Upper lobe of left lung (tissue), 6 donors: Measurements from ENCODE around the gene MLLT3. TPM values are rescaled to one million over a fixed set of nuclear protein-coding genes. Genes with fewer than 3 reads are reported as not detected.

Experiments
- ATAC-seq, 2 donors: fragments of 200-7000 bp; cut with Tn5 transposase; one replicate each; pipeline ENCODE4 v1.9.1; 2022; ENCODE audit warnings: mild to moderate bottlenecking in 2 of 2, moderate library complexity in 2 of 2; ENCODE audit not compliant: low FRiP score in 2 of 2
- DNase-seq, 2 donors: peaks; one replicate each; pipeline ENCODE4 v3.0.0-alpha.2; 2019 to 2020
- H3K27ac ChIP-seq, 4 donors: fragments of 200-600 bp; sonication (generic); one replicate each; pipeline ENCODE4 v1.5.1; 2016 to 2019
- H3K27me3 ChIP-seq, 4 donors: fragments of 200-600 bp; sonication (generic); one replicate each; pipeline ENCODE4 v1.5.1; 2017 to 2019
- H3K36me3 ChIP-seq, 4 donors: fragments of 200-600 bp; sonication (generic); one replicate each; pipeline ENCODE4 v1.5.1; 2016 to 2019
- H3K4me1 ChIP-seq, 4 donors: fragments of 200-600 bp; sonication (generic); one replicate each; pipeline ENCODE4 v1.5.1; 2018 to 2019
- H3K4me3 ChIP-seq, 4 donors: fragments of 200-600 bp; sonication (generic); one replicate each; pipeline ENCODE4 v1.5.1; 2017 to 2019; ENCODE audit warnings: mild to moderate bottlenecking in 2 of 4, moderate library complexity in 1 of 4
- H3K9me3 ChIP-seq, 4 donors: fragments of 200-600 bp; sonication (generic); one replicate each; pipeline ENCODE4 v1.5.1; 2018 to 2019
- EP300 ChIP-seq, 4 donors: sonication (generic); formaldehyde crosslinking; IDR thresholded peaks; one replicate each; pipeline ENCODE4 v1.5.1; 2017; ENCODE audit warnings: antibody characterized with exemption in 4 of 4, control low read depth in 2 of 4
- POLR2A ChIP-seq, 4 donors: fragments of 450-650 bp; IDR thresholded peaks; one replicate each; pipeline ENCODE4 v1.5.1; 2016 to 2017; ENCODE audit warnings: antibody characterized with exemption in 4 of 4, mild to moderate bottlenecking in 2 of 4
- POLR2AphosphoS5 ChIP-seq, 2 donors: sonication (generic); formaldehyde crosslinking; IDR thresholded peaks; one replicate each; pipeline ENCODE4 v1.5.1; 2017; ENCODE audit warnings: antibody characterized with exemption in 2 of 2
- WGBS, 2 donors: methylation state at CpG; one replicate each; pipeline ENCODE4 v1.1.5; 2017 to 2018; 5-methylcytosine and 5-hydroxymethylcytosine counted together
- total RNA-seq, 6 donors: library from RNA; depleted of rRNA in 4 of 6; stranded (reverse); fragments of >200 nt in 4 of 6; gene quantifications; one replicate each; pipeline versions ENCODE4 v1.1.0 to v1.2.1, GENCODE V29; 2016 to 2021
- TF ChIP-seq, protein P1 (sequence below), 6 experiments: fragments of 450-650 bp in 4 of 6; fragments of 200-600 bp in 2 of 6; sonication (generic) in 2 of 6; IDR thresholded peaks; one replicate each; pipeline ENCODE4 v1.5.1; 2016 to 2019; ENCODE audit warnings: antibody characterized with exemption in 6 of 6
- donor health status: DM: no; HTN: no; CAD: no; lungs with moderate emphysema.
- donor health status: DM: no; HTN: yes; CAD: no; lungs with severe emphysema.

The MLLT3 gene
- total RNA-seq, 6 donors from 2014 or later: 13.8 to 30.4 (median 20.9) TPM

DNA sequence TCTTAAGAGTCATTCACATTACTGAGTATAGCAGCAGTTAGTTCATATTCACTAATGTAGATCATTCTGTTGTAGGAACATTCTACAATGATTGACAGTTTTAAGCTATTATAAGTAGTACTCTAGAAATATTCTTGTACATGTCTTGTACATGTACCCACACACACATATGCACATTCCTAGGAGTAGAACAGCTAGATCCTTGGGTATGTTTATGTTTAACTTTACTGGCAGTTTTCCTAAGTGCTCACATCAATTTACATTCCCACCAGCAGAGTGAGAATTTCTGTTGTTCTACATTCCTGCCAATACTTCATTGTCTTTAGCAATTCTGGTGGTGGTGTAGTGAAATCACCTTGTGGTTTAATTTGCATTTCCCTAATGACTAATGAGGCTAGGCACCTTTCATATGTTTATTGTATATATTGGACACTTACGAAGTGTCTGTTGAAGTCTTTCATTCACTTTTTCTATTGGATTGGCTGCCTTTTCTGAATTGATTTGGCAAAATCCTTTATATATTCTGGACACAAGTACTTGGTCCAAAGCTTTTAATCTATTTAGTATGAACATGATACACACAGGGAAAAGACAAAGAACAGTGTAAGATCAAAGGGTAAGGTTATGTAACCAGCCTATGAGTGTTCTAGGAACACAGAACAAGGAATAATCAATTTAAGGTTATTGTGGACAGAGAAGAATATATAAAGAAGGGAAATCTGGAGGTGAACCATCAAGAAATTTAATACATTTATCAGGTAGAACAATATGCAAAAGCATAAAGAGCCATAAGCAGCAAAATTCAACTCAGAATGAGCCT is 95.6 kb downstream of the MLLT3 start:
- no peak for ATAC-seq
- 79 to 81% methylated on average over 1 of the region's 1 CpG for WGBS, 2 donors
- H3K4me3 ChIP-seq: no peak overlapping the region
- H3K36me3 ChIP-seq: no peaks in the 10 kb centered on the region
- no peaks in the 10 kb centered on the region for H3K27me3 ChIP-seq
- no peak overlapping the region for H3K27ac ChIP-seq
- H3K9me3 ChIP-seq: no peaks in the 10 kb centered on the region
- no peak for TF ChIP-seq POLR2AphosphoS5 (IDR thresholded peaks at IDR 0.05)
- TF ChIP-seq, protein P1, sequence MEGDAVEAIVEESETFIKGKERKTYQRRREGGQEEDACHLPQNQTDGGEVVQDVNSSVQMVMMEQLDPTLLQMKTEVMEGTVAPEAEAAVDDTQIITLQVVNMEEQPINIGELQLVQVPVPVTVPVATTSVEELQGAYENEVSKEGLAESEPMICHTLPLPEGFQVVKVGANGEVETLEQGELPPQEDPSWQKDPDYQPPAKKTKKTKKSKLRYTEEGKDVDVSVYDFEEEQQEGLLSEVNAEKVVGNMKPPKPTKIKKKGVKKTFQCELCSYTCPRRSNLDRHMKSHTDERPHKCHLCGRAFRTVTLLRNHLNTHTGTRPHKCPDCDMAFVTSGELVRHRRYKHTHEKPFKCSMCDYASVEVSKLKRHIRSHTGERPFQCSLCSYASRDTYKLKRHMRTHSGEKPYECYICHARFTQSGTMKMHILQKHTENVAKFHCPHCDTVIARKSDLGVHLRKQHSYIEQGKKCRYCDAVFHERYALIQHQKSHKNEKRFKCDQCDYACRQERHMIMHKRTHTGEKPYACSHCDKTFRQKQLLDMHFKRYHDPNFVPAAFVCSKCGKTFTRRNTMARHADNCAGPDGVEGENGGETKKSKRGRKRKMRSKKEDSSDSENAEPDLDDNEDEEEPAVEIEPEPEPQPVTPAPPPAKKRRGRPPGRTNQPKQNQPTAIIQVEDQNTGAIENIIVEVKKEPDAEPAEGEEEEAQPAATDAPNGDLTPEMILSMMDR (IDR thresholded peaks at IDR 0.05): peak in 2 of 6 experiments; percentile 13 to 45
- no peak for DNase-seq
- H3K4me1 ChIP-seq: peaks cover 0 to 6% (median 2%) of the 10 kb centered on the region in 4 donors

DNA sequence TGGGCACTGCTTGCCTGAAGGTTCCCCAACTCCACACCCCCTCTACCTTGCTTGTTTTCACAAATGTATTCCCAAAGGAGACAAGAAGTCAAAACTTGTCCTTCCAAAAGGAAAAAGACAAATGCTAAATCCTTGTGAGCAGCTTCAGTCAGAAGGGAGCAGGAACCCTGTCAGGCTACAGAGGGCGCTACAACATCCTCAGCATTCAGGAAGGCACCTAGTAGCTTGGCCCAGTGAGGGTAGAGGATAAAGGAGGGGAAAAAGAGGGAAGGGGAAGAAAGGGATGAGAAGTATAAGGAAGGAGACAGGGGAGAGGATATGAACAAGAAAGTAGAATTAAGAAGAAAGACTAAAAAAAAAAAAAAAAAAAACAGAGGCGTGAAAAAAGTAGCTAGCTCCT is 97.5 kb downstream of the MLLT3 start:
- no peaks in the 10 kb centered on the region for H3K36me3 ChIP-seq
- TF ChIP-seq POLR2AphosphoS5 (IDR thresholded peaks at IDR 0.05): no peak
- TF ChIP-seq, protein P1 (IDR thresholded peaks at IDR 0.05): no peak
- no peak for TF ChIP-seq POLR2A (IDR thresholded peaks at IDR 0.05)
- TF ChIP-seq EP300 (IDR thresholded peaks at IDR 0.05): no peak
- ATAC-seq (no peak), DNase-seq (no peak)
- H3K27me3 ChIP-seq: no peaks in the 10 kb centered on the region
- 99 to 100% methylated on average over 2 of the region's 2 CpGs for WGBS, 2 donors
- H3K4me3 ChIP-seq: no peak overlapping the region
- H3K4me1 ChIP-seq: peaks cover 0 to 6% (median 2%) of the 10 kb centered on the region in 4 donors
- no peaks in the 10 kb centered on the region for H3K9me3 ChIP-seq
- no peak overlapping the region for H3K27ac ChIP-seq

DNA sequence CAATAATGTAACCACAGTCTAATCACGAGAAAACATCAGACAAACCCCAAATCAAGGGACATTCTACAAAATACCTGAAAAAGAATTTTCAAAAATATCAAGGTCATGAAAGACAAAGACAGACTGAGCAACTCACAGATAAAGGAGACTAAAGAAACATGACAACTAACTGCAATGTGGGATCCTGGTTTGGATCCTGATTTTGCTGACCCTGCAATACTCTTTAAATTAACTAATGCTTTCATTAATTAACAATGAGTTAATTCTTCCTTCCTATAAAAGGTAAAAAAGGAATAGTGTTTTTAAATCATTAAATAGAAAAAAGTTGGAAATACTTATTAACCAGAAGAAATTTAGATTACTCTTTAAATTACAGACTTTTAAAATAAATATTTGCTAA is 103.6 kb downstream of the MLLT3 start:
- TF ChIP-seq POLR2A (IDR thresholded peaks at IDR 0.05): no peak
- TF ChIP-seq, protein P1 (IDR thresholded peaks at IDR 0.05): no peak
- no peak for TF ChIP-seq EP300 (IDR thresholded peaks at IDR 0.05)
- TF ChIP-seq POLR2AphosphoS5 (IDR thresholded peaks at IDR 0.05): no peak
- WGBS, 2 donors: 93 to 100% methylated on average over 1 of the region's 1 CpG
- H3K9me3 ChIP-seq: no peaks in the 10 kb centered on the region
- DNase-seq (no peak), ATAC-seq (no peak)
- H3K27me3 ChIP-seq: no peaks in the 10 kb centered on the region
- H3K4me3 ChIP-seq: no peak overlapping the region
- H3K4me1 ChIP-seq: no peaks in the 10 kb centered on the region
- no peak overlapping the region for H3K27ac ChIP-seq
- H3K36me3 ChIP-seq: no peaks in the 10 kb centered on the region

DNA sequence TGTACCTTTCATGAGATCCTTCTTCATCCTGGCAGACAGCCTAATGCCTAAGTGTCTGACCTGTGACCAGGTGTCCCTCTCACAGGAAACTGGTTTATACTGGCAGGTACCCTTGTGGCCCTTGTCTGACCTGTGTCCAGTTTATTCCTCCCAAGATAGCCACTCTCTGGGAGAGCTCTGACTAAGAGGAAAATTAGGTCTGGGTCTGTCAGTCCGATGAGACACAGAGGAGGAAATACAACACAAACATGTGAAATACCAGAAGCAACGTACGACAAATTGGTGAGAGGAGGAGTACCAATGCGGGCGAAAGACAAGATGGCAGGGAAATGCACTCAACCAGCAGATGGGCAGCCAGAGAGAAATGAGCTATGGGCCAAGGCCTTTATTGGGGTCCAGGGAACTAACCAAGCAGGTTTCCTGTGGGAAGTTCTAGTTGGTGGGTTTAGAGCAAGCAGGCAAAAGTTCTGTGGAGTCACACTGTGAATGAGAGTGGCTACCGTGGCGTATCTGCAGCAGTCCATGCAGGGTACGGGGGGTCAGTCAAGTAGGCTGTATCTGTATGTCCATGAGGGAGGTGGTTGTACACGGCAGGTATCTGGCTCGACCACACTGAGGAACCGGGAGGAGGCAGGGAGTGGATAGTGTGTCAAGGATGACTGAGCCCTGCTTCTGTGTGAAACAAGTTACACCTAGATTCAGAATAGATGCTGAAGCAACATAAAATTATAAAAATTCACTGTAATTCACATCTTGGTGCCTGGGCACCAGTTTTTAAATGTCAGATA is 109.0 kb downstream of the MLLT3 start:
- no peak overlapping the region for H3K4me3 ChIP-seq
- ATAC-seq (peak in 1 of 2 donors; percentile 60), DNase-seq (no peak)
- WGBS, 2 donors: 82 to 86% methylated on average over 11 of the region's 11 CpGs
- no peaks in the 10 kb centered on the region for H3K9me3 ChIP-seq
- TF ChIP-seq, protein P1 (IDR thresholded peaks at IDR 0.05): no peak
- TF ChIP-seq POLR2A (IDR thresholded peaks at IDR 0.05) (no peak), POLR2AphosphoS5 (IDR thresholded peaks at IDR 0.05) (no peak), EP300 (IDR thresholded peaks at IDR 0.05) (no peak)
- no peak overlapping the region for H3K27ac ChIP-seq
- H3K4me1 ChIP-seq: peaks cover 0 to 17% (median 12%) of the 10 kb centered on the region in 4 donors
- no peaks in the 10 kb centered on the region for H3K27me3 ChIP-seq
- no peaks in the 10 kb centered on the region for H3K36me3 ChIP-seq
